Left ventricle myocardium inferior (tissue), 1 donor: ENCODE results near the gene CSNK1E. TPM values are rescaled to one million over a fixed set of nuclear protein-coding genes. Genes with fewer than 3 reads are reported as not detected.

Experiments used
- DNase-seq: peaks from one replicate; pipeline ENCODE4 v3.0.0-alpha.2; 2020
- H3K27ac ChIP-seq: fragments of 200-600 bp; replicated peaks from 2 replicates; pipeline ENCODE4 v1.8.0; 2021
- H3K27me3 ChIP-seq: fragments of 200-600 bp; 2 replicates; pipeline ENCODE4 v1.8.0; 2021; ENCODE audit warnings: low read depth
- H3K36me3 ChIP-seq: fragments of 200-600 bp; 2 replicates; pipeline ENCODE4 v1.8.0; 2021
- H3K4me1 ChIP-seq: fragments of 200-600 bp; 2 replicates; pipeline ENCODE4 v1.8.0; 2021
- H3K4me3 ChIP-seq: fragments of 200-600 bp; 2 replicates; pipeline ENCODE4 v1.8.0; 2021; ENCODE audit warnings: mild to moderate bottlenecking, moderate library complexity
- H3K9me3 ChIP-seq: fragments of 200-600 bp; replicated peaks from 2 replicates; pipeline ENCODE4 v1.8.0; 2021
- intact Hi-C: fragments of 100-400 bp; cut with micrococcal nuclease; formaldehyde crosslinking; loops from one replicate; pipeline ENCODE4 v1.11.0; 2022
- total RNA-seq: library from RNA; stranded (reverse); fragmentation: NEBNext Ultra II Directional; extraction: Animal tissue kit (Norgen Biotek cat#: 25700); gene quantifications from one replicate; pipeline ENCODE4 v1.2.1, GENCODE V29; 2021
- TF ChIP-seq, protein P1 (sequence below): fragments of 200-600 bp; IDR thresholded peaks from 2 replicates; pipeline ENCODE4 v1.8.0; 2021; ENCODE audit warnings: antibody characterized with exemption, mild to moderate bottlenecking, borderline replicate concordance
- donor health status: DM: no; HTN: yes; CAD: no; lungs with severe emphysema.

Gene CSNK1E
- total RNA-seq, 1 donor from 2014 or later: 76.1 TPM

DNA sequence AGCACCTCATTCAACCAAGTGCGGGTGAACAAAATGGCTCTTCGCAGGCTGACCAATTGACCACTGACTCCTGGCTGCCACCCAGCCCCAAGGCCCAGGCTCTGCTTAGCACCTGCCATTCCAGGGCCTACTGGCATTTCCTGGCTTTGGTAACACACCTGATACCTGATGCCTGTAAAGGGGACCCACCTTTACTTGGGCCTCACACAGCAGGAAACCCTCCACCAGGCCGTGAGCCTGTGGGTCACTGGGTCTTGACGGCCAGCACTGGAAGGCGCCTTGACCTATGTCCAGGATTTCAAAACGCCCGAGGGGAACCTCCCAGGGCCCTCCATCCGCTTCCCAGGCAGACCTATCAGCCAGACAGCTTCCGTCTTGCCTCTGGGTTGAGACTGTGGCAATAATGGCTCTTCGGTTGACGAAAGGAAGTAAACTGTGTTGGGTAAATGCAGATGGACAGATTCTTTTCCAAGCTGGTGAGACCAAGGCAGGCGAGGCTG, 27.6 kb downstream of the CSNK1E start:
- intact Hi-C loops: no loop called here
- no peaks in the 10 kb centered on the region for H3K27me3 ChIP-seq
- H3K4me1 ChIP-seq: peaks cover 36% of the 10 kb centered on the region
- no peak for DNase-seq
- H3K4me3 ChIP-seq: no peak overlapping the region
- H3K36me3 ChIP-seq: peaks cover 54% of the 10 kb centered on the region
- H3K9me3 ChIP-seq: no peaks in the 10 kb centered on the region
- H3K27ac ChIP-seq: peak overlapping the region; percentile 74
- TF ChIP-seq, protein P1, sequence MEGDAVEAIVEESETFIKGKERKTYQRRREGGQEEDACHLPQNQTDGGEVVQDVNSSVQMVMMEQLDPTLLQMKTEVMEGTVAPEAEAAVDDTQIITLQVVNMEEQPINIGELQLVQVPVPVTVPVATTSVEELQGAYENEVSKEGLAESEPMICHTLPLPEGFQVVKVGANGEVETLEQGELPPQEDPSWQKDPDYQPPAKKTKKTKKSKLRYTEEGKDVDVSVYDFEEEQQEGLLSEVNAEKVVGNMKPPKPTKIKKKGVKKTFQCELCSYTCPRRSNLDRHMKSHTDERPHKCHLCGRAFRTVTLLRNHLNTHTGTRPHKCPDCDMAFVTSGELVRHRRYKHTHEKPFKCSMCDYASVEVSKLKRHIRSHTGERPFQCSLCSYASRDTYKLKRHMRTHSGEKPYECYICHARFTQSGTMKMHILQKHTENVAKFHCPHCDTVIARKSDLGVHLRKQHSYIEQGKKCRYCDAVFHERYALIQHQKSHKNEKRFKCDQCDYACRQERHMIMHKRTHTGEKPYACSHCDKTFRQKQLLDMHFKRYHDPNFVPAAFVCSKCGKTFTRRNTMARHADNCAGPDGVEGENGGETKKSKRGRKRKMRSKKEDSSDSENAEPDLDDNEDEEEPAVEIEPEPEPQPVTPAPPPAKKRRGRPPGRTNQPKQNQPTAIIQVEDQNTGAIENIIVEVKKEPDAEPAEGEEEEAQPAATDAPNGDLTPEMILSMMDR: no peak

DNA sequence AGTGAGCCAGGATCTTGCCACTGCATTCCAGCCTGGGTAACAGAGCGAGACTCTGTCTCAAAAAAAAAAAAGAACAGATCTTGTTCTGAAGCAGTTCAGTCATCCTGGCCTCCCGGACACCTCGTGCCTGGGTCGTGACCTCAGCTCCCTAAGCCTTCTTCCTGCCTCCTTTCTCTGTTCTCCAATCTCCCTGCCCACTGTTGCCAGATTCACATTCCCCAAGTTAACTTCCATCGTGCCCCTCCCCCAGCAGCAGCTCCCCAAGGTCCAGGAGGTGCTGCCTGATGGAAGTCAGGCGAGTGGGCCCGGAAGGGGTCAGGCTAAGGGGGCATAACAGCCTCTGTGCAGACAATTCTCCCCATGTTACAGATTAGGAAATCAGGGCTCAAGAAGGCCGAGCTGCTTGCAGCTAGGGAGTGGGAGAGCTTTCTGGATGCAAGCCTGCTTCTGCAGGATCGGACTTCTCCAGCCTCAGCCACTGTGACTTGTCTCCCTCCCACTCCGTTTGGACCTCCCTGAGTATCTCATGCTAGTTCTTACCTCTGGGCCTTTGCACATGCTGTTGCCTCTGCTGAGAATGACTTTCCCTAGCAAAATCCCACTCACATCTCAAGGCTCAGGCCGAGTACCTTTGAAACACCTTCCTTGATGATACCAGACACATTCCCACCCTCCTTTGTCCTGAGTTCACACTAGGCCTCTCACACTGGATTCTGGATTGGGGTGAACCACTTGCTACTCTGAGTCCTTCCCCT, 30.1 kb downstream of the CSNK1E start:
- DNase-seq: no peak
- TF ChIP-seq, protein P1: no peak

DNA sequence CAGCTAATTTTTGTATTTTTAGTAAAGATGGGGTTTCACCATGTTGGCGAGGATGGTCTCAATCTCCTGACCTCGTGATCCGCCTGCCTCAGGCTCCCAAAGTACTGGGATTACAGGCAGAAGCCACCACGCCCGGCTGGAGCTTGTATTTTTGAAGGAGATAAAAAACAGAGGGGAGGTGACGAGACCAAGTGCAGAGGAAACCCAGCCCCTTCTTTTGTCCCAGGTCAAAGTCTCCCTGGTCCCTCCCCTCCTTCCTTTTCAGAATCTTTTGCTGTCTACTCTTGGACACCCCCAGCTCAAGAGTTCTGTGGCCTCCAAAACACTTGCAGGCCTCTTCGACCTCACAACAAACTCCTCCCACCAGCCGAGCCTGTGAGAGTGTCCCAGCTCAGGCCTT, 32.2 kb downstream of the CSNK1E start:
- Histone ChIP-seq H3K9me3 (no peaks in the 10 kb centered on the region), H3K4me1 (peaks cover 27% of the 10 kb centered on the region), H3K4me3 (no peak overlapping the region), H3K36me3 (peaks cover 17% of the 10 kb centered on the region), H3K27ac (peak overlapping the region; percentile 75), H3K27me3 (no peaks in the 10 kb centered on the region)
- TF ChIP-seq, protein P1: no peak
- no peak for DNase-seq
- intact Hi-C loops: no loop called here

More for the DNA sequence above, 30.1 kb downstream of the CSNK1E start:
- intact Hi-C loops: no loop called here
- Histone ChIP-seq H3K36me3 (peaks cover 30% of the 10 kb centered on the region), H3K27ac (peak overlapping the region; percentile 30), H3K27me3 (no peaks in the 10 kb centered on the region), H3K4me3 (no peak overlapping the region), H3K9me3 (no peaks in the 10 kb centered on the region), H3K4me1 (peaks cover 34% of the 10 kb centered on the region)

DNA sequence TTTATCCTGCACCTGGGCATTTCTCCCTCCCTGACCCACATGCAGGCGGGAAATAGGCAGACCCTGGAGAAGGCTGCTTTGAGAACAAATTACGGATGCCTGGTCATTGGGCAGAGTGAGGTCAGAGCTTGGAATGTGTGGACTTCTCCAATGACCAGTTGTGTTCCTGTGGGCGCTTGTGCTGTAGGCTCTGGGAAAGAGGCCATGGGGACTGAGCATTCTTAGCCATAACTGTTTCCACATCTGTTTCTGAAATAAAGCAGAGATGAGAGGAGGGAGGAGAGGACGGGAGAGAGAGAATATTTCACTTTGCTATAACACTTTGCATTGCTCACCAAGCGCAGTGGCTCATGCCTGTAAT, 33.2 kb downstream of the CSNK1E start:
- Histone ChIP-seq H3K4me1 (peaks cover 27% of the 10 kb centered on the region), H3K4me3 (no peak overlapping the region), H3K27me3 (no peaks in the 10 kb centered on the region), H3K9me3 (no peaks in the 10 kb centered on the region), H3K27ac (peak overlapping the region; percentile 75), H3K36me3 (peaks cover 7% of the 10 kb centered on the region)
- DNase-seq: no peak
- intact Hi-C loops: no loop called here
- TF ChIP-seq, protein P1: no peak

DNA sequence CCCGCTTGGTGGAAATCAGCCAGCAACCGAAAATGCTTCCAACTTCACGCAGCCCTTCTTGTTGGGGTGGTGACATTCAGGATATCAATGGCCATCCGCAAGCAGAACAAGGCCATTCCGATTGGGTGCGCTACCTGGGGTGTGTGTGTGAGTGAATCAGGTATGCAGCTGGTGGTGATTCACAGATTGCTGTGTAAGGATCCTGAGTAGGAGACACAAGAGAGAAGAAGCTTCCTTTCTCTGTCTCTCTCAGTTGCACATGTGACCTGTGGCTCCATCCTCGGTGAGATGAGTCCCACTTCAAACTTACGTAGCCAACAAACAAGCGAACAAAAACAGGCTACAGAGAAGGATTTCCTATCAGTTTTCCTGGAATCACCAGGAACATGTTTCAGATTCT, 34.8 kb downstream of the CSNK1E start:
- no peaks in the 10 kb centered on the region for H3K27me3 ChIP-seq
- TF ChIP-seq, protein P1: no peak
- intact Hi-C loops: no loop called here
- no peak overlapping the region for H3K27ac ChIP-seq
- peaks cover 27% of the 10 kb centered on the region for H3K4me1 ChIP-seq
- no peak for DNase-seq
- H3K4me3 ChIP-seq: no peak overlapping the region
- no peaks in the 10 kb centered on the region for H3K9me3 ChIP-seq
- H3K36me3 ChIP-seq: no peaks in the 10 kb centered on the region
